Activated CD4-positive, alpha-beta T cell treated with anti-CD3 and anti-CD28 coated beads, Interleukin-2, amount 10 ng/mL, durations not matched to agents 24 days and 14 days (primary cell): ENCODE data around the gene LRP5. TPM values are rescaled to one million over a fixed set of nuclear protein-coding genes. Genes with fewer than 3 reads are reported as not detected.

ENCODE experiments used
- DNase-seq: peaks from one replicate; pipeline ENCODE4 v3.0.0; 2022
- H3K27ac Mint-ChIP-seq: one replicate; pipeline ENCODE4 v1.8.0; 2022; ENCODE audit warnings: mild to moderate bottlenecking, mixed read lengths
- H3K27me3 Mint-ChIP-seq: one replicate; pipeline ENCODE4 v1.8.0; 2022; ENCODE audit warnings: mixed read lengths
- H3K36me3 Mint-ChIP-seq: one replicate; pipeline ENCODE4 v1.8.0; 2022; ENCODE audit warnings: low read depth, mild to moderate bottlenecking, mixed read lengths
- H3K4me1 Mint-ChIP-seq: one replicate; pipeline ENCODE4 v1.8.0; 2021; ENCODE audit warnings: mixed read lengths
- H3K4me3 Mint-ChIP-seq: one replicate; pipeline ENCODE4 v1.8.0; 2022; ENCODE audit warnings: mild to moderate bottlenecking, moderate library complexity, mixed read lengths
- H3K9me3 Mint-ChIP-seq: one replicate; pipeline ENCODE4 v1.8.0; 2021; ENCODE audit warnings: mixed read lengths
- intact Hi-C: fragments of 100-400 bp; cut with micrococcal nuclease; formaldehyde crosslinking; loops from one replicate; pipeline ENCODE4 v1.15.1; 2023
- total RNA-seq: library from RNA; stranded (reverse); gene quantifications from 2 replicates; pipeline ENCODE4 v1.2.3, GENCODE V29; 2022

The LRP5 gene
- total RNA-seq, 1 donor from 2014 or later: 23.8 TPM

DNA sequence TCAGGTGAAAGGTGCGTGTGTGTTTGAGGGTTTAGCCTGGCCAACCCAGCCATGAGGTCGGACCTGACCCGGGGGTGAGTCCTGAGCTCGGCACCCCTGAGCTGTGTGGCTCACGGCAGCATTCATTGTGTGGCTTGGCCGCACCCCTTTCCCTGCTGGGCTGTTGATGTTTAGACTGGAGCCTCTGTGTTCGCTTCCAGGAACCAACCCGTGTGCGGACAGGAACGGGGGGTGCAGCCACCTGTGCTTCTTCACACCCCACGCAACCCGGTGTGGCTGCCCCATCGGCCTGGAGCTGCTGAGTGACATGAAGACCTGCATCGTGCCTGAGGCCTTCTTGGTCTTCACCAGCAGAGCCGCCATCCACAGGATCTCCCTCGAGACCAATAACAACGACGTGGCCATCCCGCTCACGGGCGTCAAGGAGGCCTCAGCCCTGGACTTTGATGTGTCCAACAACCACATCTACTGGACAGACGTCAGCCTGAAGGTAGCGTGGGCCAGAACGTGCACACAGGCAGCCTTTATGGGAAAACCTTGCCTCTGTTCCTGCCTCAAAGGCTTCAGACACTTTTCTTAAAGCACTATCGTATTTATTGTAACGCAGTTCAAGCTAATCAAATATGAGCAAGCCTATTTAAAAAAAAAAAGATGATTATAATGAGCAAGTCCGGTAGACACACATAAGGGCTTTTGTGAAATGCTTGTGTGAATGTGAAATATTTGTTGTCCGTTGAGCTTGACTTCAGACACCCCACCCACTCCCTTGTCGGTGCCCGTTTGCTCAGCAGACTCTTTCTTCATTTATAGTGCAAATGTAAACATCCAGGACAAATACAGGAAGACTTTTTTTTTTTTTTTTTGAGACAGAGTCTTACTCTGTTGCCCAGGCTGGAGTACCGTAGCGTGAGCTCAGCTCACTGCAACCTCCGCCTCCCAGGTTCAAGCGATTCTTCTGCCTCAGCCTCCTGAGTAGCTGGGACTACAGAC lies 94.2 kb downstream of the LRP5 start:
- intact Hi-C loops: no loop called here

DNA sequence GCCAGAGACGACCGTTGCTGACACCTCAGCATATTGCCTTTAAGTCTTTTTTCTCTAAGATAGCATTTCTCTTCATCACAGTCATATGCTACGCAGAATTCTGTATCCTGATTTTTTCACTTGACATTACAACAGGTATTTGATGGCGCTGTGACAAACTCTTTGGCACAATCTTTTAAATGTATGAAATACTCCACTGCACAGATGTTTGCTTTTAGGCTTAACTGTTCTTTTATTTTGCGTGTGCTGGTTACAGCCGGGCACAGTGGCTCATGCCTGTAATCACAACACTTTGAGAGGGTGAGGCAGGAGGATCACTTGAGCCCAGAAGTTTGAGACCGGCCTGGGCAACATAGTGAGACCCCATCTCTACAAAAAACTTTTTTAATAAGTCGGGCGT lies 96.1 kb downstream of the LRP5 start:
- Mint-ChIP-seq H3K4me1 (no peaks in the 10 kb centered on the region), H3K4me3 (no peak overlapping the region)
- intact Hi-C loops: no loop called here

More for the DNA sequence above, 94.2 kb downstream of the LRP5 start:
- Mint-ChIP-seq H3K36me3 (peaks cover 9% of the 10 kb centered on the region), H3K27ac (no peak overlapping the region), H3K4me1 (no peaks in the 10 kb centered on the region), H3K4me3 (no peak overlapping the region), H3K9me3 (no peaks in the 10 kb centered on the region), H3K27me3 (no peaks in the 10 kb centered on the region)
- no peak for DNase-seq

DNA sequence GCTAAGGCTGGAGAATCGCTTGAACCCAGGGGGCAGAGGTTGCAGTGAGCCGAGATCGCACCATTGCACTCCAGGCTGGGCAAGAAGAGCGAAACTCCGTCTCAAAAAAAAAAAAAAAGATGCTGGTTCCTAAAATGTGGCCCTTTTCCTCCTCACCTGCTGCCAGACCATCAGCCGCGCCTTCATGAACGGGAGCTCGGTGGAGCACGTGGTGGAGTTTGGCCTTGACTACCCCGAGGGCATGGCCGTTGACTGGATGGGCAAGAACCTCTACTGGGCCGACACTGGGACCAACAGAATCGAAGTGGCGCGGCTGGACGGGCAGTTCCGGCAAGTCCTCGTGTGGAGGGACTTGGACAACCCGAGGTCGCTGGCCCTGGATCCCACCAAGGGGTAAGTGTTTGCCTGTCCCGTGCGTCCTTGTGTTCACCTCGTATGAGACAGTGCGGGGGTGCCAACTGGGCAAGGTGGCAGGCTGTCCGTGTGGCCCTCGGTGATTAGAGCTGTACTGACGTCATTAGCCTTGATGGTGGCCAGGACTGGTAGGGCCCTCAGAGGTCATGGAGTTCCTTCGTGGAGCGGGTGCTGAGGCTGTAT lies 97.5 kb downstream of the LRP5 start:
- intact Hi-C loops: no loop called here
- H3K4me3 Mint-ChIP-seq: no peak overlapping the region
- H3K4me1 Mint-ChIP-seq: no peaks in the 10 kb centered on the region
- H3K27ac Mint-ChIP-seq: no peak overlapping the region
- no peak for DNase-seq
- peaks cover 11% of the 10 kb centered on the region for H3K36me3 Mint-ChIP-seq
- no peaks in the 10 kb centered on the region for H3K9me3 Mint-ChIP-seq
- no peaks in the 10 kb centered on the region for H3K27me3 Mint-ChIP-seq

More for the DNA sequence above, 96.1 kb downstream of the LRP5 start:
- no peak for DNase-seq
- Mint-ChIP-seq H3K27me3 (no peaks in the 10 kb centered on the region), H3K27ac (no peak overlapping the region), H3K9me3 (no peaks in the 10 kb centered on the region), H3K36me3 (peaks cover 11% of the 10 kb centered on the region)

DNA sequence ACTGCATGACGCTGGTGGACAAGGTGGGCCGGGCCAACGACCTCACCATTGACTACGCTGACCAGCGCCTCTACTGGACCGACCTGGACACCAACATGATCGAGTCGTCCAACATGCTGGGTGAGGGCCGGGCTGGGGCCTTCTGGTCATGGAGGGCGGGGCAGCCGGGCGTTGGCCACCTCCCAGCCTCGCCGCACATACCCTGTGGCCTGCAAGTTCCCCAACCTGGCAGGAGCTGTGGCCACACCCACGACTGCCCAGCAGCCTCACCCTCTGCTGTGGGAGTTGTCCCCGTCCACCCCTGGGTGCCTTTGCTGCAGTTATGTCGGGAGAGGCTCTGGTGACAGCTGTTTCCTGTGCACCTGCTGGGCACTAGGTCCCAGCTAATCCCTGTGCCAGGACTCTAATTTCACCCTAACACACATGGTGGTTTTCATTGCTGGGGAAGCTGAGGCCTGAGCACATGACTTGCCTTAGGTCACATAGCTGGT lies 99.2 kb downstream of the LRP5 start:
- H3K4me1 Mint-ChIP-seq: no peaks in the 10 kb centered on the region
- H3K27ac Mint-ChIP-seq: no peak overlapping the region
- H3K36me3 Mint-ChIP-seq: peaks cover 15% of the 10 kb centered on the region
- H3K27me3 Mint-ChIP-seq: no peaks in the 10 kb centered on the region
- no peak for DNase-seq
- H3K9me3 Mint-ChIP-seq: no peaks in the 10 kb centered on the region
- intact Hi-C loops: no loop called here
- H3K4me3 Mint-ChIP-seq: no peak overlapping the region

DNA sequence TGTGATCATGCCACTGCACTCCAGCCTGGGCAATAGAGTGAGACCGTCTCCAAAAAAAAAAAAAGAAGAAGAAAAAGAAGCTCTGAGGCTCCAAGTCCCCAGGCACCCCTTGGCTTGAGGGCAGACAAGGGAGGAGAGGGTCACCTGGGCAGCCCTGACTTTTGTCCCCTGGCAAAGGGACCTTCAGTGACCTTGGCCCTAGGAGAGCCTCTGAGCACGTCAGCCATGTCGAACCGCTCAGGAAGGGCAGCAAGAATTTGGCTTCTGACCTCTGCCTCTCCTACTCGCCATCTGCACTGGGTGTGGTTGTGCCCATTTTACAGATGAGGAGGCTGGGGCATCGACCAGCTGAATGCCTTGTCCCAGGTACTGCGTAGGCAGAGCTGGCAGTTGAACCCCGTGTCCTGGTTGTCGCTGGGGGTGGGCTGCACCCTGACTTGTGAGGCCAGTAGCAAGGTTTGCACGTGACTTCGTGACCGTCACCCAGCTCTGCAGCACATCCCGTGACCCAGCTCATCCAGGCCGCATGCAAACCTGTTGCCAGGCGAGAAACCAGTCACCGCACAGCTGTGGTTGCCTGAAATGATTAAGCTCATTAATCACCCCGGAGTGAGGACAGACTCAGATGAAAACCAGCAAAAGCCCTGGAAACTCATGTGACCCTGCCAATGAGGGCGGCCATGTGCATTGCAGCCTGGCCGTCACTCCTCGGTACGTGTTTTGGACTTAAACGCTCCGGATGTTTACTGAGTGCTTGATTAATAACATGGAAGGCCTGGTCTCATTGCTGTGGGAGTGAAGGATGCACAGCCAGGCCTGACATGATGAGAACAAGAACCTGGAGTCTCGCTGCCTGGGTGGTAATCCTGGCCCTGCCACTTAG lies 100.4 kb downstream of the LRP5 start:
- DNase-seq: no peak
- no peaks in the 10 kb centered on the region for H3K4me1 Mint-ChIP-seq
- H3K9me3 Mint-ChIP-seq: no peaks in the 10 kb centered on the region
- H3K27ac Mint-ChIP-seq: no peak overlapping the region
- no peaks in the 10 kb centered on the region for H3K27me3 Mint-ChIP-seq
- peaks cover 13% of the 10 kb centered on the region for H3K36me3 Mint-ChIP-seq
- no peak overlapping the region for H3K4me3 Mint-ChIP-seq
- intact Hi-C loops: no loop called here

DNA sequence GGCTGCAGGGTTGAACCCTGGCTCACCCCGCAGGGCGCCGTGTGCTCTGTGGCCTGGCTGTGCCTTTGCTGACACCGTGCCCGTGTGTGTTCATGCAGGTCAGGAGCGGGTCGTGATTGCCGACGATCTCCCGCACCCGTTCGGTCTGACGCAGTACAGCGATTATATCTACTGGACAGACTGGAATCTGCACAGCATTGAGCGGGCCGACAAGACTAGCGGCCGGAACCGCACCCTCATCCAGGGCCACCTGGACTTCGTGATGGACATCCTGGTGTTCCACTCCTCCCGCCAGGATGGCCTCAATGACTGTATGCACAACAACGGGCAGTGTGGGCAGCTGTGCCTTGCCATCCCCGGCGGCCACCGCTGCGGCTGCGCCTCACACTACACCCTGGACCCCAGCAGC lies 101.2 kb downstream of the LRP5 start:
- no peak for DNase-seq
- H3K4me3 Mint-ChIP-seq: no peak overlapping the region
- no peaks in the 10 kb centered on the region for H3K4me1 Mint-ChIP-seq
- H3K27me3 Mint-ChIP-seq: no peaks in the 10 kb centered on the region
- intact Hi-C loops: no loop called here
- H3K9me3 Mint-ChIP-seq: no peaks in the 10 kb centered on the region
- no peak overlapping the region for H3K27ac Mint-ChIP-seq
- H3K36me3 Mint-ChIP-seq: peaks cover 13% of the 10 kb centered on the region

DNA sequence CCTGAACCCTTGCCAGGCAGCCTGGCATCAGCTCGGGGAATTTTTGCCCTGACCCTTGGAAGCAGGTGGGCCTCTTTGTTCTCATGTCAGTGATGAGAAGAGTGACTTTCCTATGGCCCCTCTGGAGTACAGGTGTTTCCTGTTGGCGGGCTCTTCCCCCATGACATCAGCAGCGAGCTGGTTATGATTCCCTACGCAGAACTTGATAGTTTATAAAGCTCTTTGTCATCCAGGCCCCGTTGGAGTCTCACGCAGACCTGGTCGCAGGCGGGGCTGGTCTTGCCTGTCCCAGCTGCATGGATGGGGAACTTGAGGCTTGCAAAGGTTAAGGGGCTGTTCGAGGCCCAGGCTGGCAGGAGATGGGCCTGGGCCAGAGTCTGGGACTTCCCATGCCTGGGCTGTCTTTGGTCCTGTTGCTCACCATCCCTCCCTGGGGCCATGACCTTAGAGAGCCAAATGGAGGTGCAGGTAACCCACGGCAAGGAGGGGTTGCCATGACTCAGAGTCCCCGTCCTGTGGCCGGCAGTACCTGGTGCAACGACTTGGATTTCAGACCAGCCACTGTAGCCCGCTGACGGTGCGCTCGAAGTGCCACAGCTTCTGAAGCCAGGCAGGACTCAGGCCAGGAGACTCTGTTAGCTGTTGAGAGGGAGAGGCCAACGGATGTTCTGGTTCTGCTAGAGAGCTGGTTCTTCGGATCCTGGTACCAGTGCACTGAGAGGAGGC lies 102.3 kb downstream of the LRP5 start:
- intact Hi-C loops: no loop called here
- no peaks in the 10 kb centered on the region for H3K4me1 Mint-ChIP-seq
- H3K36me3 Mint-ChIP-seq: peaks cover 13% of the 10 kb centered on the region
- no peaks in the 10 kb centered on the region for H3K27me3 Mint-ChIP-seq
- DNase-seq: no peak
- no peak overlapping the region for H3K4me3 Mint-ChIP-seq
- H3K9me3 Mint-ChIP-seq: no peaks in the 10 kb centered on the region
- H3K27ac Mint-ChIP-seq: no peak overlapping the region

DNA sequence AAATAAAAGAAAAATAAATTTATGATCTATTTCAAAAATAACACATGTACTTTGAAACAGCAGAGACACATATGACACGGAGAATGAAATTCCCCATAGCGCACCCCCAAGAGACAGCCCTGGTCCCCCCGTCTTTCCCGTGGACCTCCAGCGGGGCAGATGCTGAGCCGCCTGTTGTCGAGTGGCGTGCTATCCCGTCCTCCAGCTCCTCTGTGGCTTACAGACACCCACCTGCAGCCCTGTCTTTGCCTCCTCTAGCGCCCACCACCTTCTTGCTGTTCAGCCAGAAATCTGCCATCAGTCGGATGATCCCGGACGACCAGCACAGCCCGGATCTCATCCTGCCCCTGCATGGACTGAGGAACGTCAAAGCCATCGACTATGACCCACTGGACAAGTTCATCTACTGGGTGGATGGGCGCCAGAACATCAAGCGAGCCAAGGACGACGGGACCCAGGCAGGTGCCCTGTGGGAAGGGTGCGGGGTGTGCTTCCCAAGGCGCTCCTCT lies 103.7 kb downstream of the LRP5 start:
- Mint-ChIP-seq H3K4me1 (no peaks in the 10 kb centered on the region), H3K27me3 (no peaks in the 10 kb centered on the region), H3K9me3 (no peaks in the 10 kb centered on the region), H3K4me3 (no peak overlapping the region), H3K27ac (no peak overlapping the region), H3K36me3 (peaks cover 20% of the 10 kb centered on the region)
- no peak for DNase-seq
- intact Hi-C loops: no loop called here

DNA sequence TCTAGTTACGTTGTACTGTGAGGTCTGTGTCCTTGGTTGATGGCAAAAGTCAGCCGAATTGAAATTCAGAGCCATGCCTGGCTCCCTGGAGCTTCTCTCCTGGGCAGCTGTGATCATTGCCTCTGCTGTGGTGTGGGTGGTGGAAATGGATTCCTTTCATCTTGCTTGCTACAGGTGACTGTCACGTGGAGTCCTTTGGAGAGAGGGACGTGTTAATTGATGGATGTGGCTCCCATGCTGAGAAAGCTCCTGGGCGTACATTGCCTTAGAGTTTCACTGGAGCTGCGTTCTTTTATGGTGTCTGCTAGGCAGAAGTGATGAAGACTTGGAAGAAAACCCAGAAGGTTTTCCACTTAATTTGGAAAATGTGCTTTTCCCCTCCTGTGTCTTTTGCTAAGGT lies 106.3 kb downstream of the LRP5 start:
- Mint-ChIP-seq H3K27me3 (no peaks in the 10 kb centered on the region), H3K4me3 (no peak overlapping the region), H3K9me3 (no peaks in the 10 kb centered on the region), H3K27ac (no peak overlapping the region), H3K4me1 (no peaks in the 10 kb centered on the region), H3K36me3 (peaks cover 19% of the 10 kb centered on the region)
- intact Hi-C loops: no loop called here
- no peak for DNase-seq

DNA sequence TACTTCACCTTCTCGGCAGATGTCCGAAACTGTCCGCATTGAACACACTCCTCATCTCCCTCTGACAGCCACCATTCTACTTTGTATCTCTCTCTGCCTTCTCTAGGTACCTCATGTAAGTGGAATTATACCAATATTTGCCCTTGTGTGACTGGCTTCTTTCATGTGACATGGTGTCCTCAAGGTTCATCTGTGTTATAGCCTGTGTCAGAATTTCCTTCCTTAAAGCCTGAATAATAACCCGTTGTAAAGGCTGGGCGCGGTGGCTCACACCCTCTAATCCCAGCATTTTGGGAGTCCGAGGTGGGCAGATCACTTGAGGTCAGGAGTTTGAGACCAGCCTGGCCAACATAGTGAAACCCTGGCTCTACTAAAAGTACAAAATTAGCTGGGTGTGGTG lies 107.8 kb downstream of the LRP5 start:
- H3K4me1 Mint-ChIP-seq: no peaks in the 10 kb centered on the region
- intact Hi-C loops: no loop called here
- no peak for DNase-seq
- no peak overlapping the region for H3K4me3 Mint-ChIP-seq
- H3K27me3 Mint-ChIP-seq: no peaks in the 10 kb centered on the region
- H3K27ac Mint-ChIP-seq: no peak overlapping the region
- H3K36me3 Mint-ChIP-seq: peaks cover 21% of the 10 kb centered on the region
- no peaks in the 10 kb centered on the region for H3K9me3 Mint-ChIP-seq

DNA sequence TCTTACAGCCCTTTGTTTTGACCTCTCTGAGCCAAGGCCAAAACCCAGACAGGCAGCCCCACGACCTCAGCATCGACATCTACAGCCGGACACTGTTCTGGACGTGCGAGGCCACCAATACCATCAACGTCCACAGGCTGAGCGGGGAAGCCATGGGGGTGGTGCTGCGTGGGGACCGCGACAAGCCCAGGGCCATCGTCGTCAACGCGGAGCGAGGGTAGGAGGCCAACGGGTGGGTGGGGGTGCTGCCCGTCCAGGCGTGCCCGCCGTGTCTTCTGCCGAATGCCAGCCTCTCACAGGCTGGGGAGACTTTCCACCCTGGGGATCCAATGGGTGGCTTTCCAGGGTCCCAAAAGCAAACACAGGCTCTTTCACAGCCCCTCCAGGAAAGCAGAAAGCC lies 111.1 kb downstream of the LRP5 start:
- H3K9me3 Mint-ChIP-seq: peaks cover 3% of the 10 kb centered on the region
- intact Hi-C loops: no loop called here
- peaks cover 38% of the 10 kb centered on the region for H3K36me3 Mint-ChIP-seq
- no peak for DNase-seq
- H3K4me1 Mint-ChIP-seq: no peaks in the 10 kb centered on the region
- no peaks in the 10 kb centered on the region for H3K27me3 Mint-ChIP-seq
- H3K27ac Mint-ChIP-seq: no peak overlapping the region
- no peak overlapping the region for H3K4me3 Mint-ChIP-seq

DNA sequence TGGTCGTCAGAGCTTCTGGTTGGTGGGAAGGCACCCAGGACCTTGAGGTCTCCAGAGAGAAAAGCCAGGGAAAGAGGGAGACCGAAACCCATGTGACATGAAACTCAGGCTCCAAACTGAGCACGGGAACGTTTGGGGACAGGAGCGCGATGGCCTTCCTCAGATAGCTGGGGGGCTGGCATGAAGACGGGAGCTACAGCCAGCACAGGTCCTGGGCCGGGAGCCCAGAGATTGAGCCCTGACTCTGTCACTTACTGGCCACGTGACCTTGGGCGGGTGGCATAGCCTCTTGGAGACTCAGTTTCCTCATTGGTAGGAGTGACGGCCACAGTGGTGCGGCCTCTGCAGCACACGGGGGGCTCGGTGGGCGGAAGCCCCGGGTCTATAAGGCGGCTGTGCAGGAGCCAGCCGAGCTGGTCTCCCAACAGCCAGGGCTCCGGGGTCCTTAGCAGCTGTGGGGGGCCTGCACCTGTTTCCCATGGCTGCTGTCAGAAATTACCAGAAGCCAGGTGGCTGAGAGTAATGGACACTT lies 111.8 kb downstream of the LRP5 start:
- intact Hi-C loops: no loop called here

More for the DNA sequence above, 111.8 kb downstream of the LRP5 start:
- Mint-ChIP-seq H3K27me3 (no peaks in the 10 kb centered on the region), H3K9me3 (peaks cover 5% of the 10 kb centered on the region), H3K4me3 (no peak overlapping the region), H3K4me1 (no peaks in the 10 kb centered on the region), H3K27ac (no peak overlapping the region), H3K36me3 (peaks cover 38% of the 10 kb centered on the region)
- no peak for DNase-seq
